GM15510 (cell line): ENCODE data around the gene SFXN5.

Experiments
- POLR2A ChIP-seq: IDR thresholded peaks from 3 replicates; pipeline ENCODE4 v1.6.1; 2011; ENCODE audit warnings: borderline replicate concordance; ENCODE audit not compliant: insufficient read length; ENCODE audit errors: extremely low read depth

Gene SFXN5

GRCh38 chr2:73072416-73072815 is 904 bp upstream of the SFXN5 start:
- TF ChIP-seq POLR2A = no peak

- TF ChIP-seq POLR2A = no peak
These were observed 550 bp upstream of the SFXN5 start for GRCh38 chr2:73072129-73072395.

DNA sequence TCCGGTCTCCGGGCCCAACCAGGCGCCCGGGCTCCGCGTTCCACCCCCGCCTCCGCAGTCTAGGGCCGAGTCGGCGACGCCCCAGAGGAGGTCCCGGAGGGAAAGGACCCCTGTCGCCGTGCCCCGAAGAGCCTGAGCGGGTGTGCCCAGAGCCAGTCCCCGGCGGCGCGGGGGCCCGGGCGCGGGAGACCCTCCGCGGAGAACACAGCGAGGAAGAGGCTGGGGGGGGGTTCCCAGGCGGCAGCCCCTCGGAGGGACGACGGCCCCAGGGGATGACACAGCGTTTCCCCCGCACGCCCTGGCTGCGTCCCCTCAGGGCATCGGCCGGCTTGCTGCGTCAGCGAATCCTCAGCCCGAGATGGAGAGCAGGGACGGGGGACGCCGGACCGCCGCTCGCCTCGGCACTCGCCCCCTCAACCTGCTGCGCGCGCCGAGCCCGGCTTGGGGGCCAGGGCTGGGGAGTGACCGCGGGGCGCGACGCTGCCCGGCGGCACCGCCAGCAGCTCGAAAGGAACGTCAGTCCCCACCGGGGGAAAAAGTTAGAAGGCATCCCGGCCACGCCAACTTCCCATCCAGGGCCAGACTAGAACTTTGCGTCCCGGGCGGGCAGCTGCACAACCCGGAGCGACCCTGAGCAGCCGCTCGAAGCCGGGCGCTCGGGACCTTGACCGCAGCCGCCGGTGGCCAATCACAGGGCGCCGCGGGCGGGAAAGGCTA is 711 bp downstream of the SFXN5 start:
- TF ChIP-seq POLR2A = no peak

- TF ChIP-seq POLR2A = no peak
These were observed 1.5 kb downstream of the SFXN5 start for GRCh38 chr2:73069855-73070642.

- no peak for TF ChIP-seq POLR2A
These were observed 2.3 kb downstream of the SFXN5 start for GRCh38 chr2:73069041-73069854.

GRCh38 chr2:73068147-73068546 is 3.4 kb downstream of the SFXN5 start:
- no peak for TF ChIP-seq POLR2A

- no peak for TF ChIP-seq POLR2A
These were observed 4.5 kb downstream of the SFXN5 start for GRCh38 chr2:73067043-73067442.

- TF ChIP-seq POLR2A = no peak
These were observed 7.3 kb downstream of the SFXN5 start for GRCh38 chr2:73063909-73064875.

GRCh38 chr2:73063472-73063871 is 8.0 kb downstream of the SFXN5 start:
- TF ChIP-seq POLR2A = no peak

DNA sequence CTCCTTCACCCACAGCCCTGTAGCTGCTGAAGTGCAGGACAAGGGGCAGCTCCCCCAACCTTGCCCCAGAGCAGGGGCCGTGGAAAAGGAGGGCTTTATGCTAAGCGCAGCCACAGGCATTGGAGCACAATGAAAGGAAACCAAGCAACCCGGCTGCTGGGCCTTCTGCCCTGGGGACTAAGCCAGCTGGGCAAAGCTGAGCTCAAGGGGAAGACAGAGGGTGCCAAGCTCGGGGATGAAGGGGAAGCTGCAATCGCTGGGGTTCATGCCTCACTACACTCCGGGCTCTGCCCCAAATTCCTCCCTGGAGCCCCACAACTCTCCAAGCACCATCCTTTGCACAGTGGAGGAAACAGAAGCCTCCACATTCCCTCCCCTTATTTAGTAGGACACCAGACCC is 12.4 kb downstream of the SFXN5 start:
- TF ChIP-seq POLR2A = no peak

- no peak for TF ChIP-seq POLR2A
These were observed 16.5 kb downstream of the SFXN5 start for GRCh38 chr2:73054980-73055379.

DNA sequence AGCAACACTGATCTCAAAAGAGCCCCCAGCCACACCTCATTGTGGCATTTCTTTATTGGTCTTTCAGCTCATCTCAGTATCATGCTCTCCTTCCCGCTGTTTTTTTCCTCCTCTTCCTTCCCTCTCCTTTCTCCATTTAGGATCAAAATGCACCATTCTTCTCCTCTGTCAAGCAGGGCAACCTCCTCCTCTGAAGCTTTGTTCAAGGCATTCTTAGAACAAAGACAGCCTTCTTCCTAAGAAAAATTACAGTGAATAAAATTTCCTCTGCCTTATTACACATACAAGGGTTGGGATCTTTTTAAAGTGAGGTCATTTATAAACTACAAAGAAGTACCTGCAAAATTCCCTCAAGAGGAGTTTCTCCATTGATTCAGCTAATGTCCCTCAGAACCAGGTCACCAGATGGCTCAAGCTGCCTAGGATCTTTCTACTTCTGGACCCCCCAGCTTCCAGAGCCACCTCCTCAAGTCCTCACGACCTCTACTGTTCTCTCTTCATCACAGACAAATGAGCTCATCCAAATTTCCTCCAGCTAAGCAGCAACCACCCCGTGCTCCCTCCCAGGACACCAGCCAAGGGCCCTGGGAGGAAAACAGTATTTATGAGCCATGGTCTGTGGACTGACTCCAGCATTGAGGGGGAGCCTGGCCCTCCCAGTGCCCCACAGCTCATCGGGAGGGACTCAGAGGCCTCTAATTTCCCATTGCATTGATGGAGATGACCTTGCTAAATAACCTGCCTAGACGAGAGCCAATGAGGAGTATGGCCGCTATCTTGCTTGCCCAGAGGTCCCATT is 18.0 kb downstream of the SFXN5 start:
- TF ChIP-seq POLR2A = no peak

- no peak for TF ChIP-seq POLR2A
These were observed 21.4 kb downstream of the SFXN5 start for GRCh38 chr2:73050121-73050545.
